EL (cell line): Measurements from ENCODE around the gene CUX1.

ENCODE experiments used
- DNase-seq: peaks from one replicate; pipeline ENCODE4 v3.0.0-alpha.2; 2016

Gene CUX1

GRCh38 chr7:102085218-102085772, 267.9 kb downstream of the CUX1 start:
- no peak for DNase-seq

GRCh38 chr7:102089175-102090098, 272.0 kb downstream of the CUX1 start:
- DNase-seq, result no peak

- no peak for DNase-seq
Measured at GRCh38 chr7:102093599-102094315, 276.3 kb downstream of the CUX1 start.

- DNase-seq, result peak; percentile 69
Measured at GRCh38 chr7:102094316-102094650, 276.9 kb downstream of the CUX1 start.

- no peak for DNase-seq
Measured at GRCh38 chr7:102095321-102096011, 278.0 kb downstream of the CUX1 start.

- DNase-seq, result no peak
Measured at GRCh38 chr7:102096012-102096332, 278.5 kb downstream of the CUX1 start.

- DNase-seq, result no peak
Measured at GRCh38 chr7:102096706-102097427, 279.4 kb downstream of the CUX1 start.

- DNase-seq, result no peak
Measured at GRCh38 chr7:102097601-102098161, 280.3 kb downstream of the CUX1 start.

GRCh38 chr7:102098986-102099385, 281.6 kb downstream of the CUX1 start:
- DNase-seq, result no peak

- no peak for DNase-seq
Measured at GRCh38 chr7:102099474-102099873, 282.0 kb downstream of the CUX1 start.

- DNase-seq, result no peak
Measured at GRCh38 chr7:102101111-102101551, 283.7 kb downstream of the CUX1 start.

- DNase-seq, result no peak
Measured at GRCh38 chr7:102101926-102102325, 284.5 kb downstream of the CUX1 start.

GRCh38 chr7:102103027-102103372, 285.6 kb downstream of the CUX1 start:
- no peak for DNase-seq

GRCh38 chr7:102104245-102104644, 286.8 kb downstream of the CUX1 start:
- DNase-seq, result no peak

GRCh38 chr7:102106625-102107024, 289.2 kb downstream of the CUX1 start:
- peak; percentile 39 for DNase-seq

- no peak for DNase-seq
Measured at GRCh38 chr7:102107474-102108104, 290.2 kb downstream of the CUX1 start.

- no peak for DNase-seq
Measured at GRCh38 chr7:102111061-102112041, 293.9 kb downstream of the CUX1 start.

GRCh38 chr7:102115181-102115580, 297.8 kb downstream of the CUX1 start:
- DNase-seq, result no peak

- no peak for DNase-seq
Measured at GRCh38 chr7:102115931-102116330, 298.5 kb downstream of the CUX1 start.

GRCh38 chr7:102117743-102118142, 300.3 kb downstream of the CUX1 start:
- peak; percentile 95 for DNase-seq

GRCh38 chr7:102119213-102119651, 301.8 kb downstream of the CUX1 start:
- no peak for DNase-seq
